ENCODE measurements around the gene SHC4.
"Not testable (repeated sequence)": the region's sequence is repeated elsewhere in the genome, so short reads cannot be mapped to it uniquely, and the experiment has no call there.

SHC4 gene

GRCh38 chr15:48876057-48876456 lies 87.7 kb downstream of the SHC4 start:
- DNase-seq: no peak

DNA sequence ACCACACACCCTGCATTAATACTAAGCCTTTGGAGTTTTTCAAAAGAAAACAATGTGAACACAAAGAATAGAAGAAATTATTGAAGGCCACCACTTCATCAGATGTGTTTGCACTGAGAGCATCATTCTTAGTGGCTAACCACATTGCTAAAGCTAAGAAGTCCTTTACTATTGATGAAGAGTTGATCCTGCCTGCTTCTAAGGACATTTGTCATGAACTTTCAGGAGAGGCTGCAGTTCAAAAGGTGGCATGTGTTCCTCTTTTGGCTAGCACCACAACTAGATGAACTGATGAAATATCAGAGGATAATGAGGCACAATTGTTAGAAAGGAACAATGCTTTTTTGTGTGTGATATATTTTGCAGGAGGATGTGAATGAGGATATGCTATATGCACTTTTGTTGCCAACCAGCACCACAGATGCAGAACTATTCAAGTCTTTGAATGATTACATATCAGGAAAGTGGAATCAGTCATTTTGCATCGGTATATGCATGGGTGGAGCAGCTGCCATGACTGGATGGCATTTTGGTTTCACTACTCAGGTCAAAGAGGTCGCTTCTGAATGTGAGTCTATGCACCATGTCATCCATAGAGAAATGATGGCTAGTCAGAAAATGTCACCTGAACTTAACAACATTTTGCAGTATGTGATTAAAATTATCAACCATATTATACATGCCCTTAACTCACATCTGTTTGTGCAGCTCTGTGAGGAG lies 88.3 kb downstream of the SHC4 start:
- DNase-seq: no peak

- no peak for DNase-seq
Observed at GRCh38 chr15:48872632-48873031, 91.1 kb downstream of the SHC4 start.

DNA sequence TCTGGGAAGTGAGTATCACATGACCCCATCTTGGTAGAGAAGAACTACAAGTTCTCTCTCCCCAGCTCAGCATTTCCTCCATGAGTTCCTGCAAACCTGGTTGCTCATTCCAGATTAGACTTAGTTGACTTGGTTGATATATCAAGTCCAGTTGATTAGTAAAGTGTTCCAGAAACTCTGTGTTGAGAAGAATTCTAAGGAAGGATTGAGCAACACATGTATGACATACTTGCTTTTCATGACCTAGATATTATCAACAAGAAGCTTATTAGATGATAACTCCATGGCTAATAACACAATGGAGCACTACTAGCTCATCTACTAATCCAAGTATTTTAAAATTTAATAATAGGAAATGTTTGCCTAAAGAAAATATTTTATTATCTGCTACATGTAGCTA lies 92.2 kb downstream of the SHC4 start:
- no peak for DNase-seq

- DNase-seq: no peak
Observed at GRCh38 chr15:48869966-48870365, 93.8 kb downstream of the SHC4 start.

DNA sequence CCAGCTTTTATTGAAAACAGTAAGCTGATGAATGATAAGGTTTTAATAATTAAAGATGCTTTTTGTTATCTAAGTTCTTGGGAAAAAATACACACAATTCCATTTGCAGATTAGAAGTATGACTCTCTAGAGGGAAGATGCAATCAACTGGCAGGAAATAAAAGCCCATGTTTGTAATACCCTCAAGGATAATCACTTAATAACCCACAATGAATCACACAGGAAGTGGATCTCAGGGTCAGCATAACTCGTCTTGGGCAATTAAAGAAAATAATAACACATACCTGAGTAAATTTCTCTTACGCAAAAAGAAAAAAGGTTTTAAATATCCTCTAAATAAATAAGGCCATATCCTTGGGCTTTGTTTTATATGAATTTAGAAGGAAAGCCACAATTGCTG lies 95.2 kb downstream of the SHC4 start:
- DNase-seq: peak; percentile 91

- DNase-seq: no peak
Observed at GRCh38 chr15:48868023-48868422, 95.7 kb downstream of the SHC4 start.

DNA sequence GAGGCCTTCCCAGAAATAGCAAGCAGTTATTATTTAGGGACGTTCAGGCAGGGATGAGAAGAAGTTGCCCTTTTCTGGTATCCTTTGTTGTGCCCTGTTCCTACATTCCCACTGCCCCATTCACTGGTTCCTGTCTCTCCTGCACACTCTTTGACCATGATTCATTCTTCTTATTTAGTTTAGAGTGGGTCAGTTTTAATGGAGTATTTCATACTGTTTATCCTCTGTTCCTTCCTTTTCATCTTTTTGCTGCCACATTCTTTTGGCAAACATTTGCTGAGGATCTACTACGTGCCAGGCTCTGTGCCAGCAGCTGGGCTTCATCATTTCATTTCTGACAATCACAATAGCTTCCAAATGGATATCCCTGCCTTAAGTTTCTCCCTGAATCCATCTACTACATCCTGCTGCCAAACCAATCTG lies 97.6 kb downstream of the SHC4 start:
- DNase-seq: peak; percentile 53

- DNase-seq: peak; percentile 54
Observed at GRCh38 chr15:48865370-48866079, 98.2 kb downstream of the SHC4 start.

- no peak for DNase-seq
Observed at GRCh38 chr15:48862705-48863104, 101.0 kb downstream of the SHC4 start.

DNA sequence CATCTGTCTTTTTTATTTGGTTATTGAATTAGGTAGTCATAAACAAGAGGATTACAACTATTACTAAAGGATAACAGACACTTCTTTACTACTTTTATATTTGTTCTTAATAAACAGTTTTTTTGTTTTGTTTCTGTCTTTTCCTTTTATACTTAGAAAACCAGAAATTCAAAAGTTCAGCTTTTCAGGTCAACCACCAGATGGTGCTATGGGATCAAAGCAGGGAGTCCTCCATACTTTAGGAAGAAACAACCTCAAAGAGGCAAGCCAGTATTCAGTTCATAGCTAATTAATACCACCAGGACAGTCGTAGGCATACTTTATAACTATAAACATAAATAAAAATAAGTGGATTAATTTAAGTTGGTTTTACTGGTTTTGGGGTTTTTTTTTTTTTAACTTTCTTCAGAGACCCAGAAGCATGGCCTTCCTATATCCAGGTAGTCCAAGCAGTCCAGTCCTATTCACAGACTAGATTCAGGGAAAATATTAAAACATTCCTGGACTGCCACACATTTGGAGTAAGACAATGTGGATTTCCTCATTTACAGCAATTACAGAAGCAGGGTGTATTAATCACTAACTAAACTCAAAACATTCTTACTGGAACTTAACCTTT lies 101.8 kb downstream of the SHC4 start:
- peak; percentile 71 for DNase-seq

GRCh38 chr15:48859426-48859825 lies 104.3 kb downstream of the SHC4 start:
- DNase-seq: peak; percentile 73

DNA sequence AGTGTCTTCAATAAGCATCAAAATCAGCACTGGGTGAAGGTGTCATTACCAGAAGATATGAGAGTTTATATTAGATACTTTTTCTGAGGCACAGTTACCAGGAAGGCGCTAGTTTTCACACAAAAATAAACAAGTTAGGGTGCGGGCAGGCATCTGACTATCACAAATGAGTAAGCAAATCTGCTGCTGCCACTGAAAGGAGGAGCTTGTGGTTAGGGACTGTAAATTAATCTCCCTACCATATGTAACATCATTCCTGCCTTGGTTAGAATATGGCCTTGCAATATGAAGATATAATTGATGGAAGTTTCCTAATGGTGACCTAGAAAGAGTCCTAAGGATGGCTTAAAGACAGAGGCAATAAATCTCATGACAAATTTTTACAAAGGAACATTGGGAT lies 105.3 kb downstream of the SHC4 start:
- peak; percentile 86 for DNase-seq

- peak; percentile 53 for DNase-seq
Observed at GRCh38 chr15:48856942-48857341, 106.8 kb downstream of the SHC4 start.

GRCh38 chr15:48855501-48856440 lies 107.9 kb downstream of the SHC4 start:
- DNase-seq: peak; percentile 70

- not testable (repeated sequence) for DNase-seq
Observed at GRCh38 chr15:48854434-48854833, 109.3 kb downstream of the SHC4 start.

- no peak for DNase-seq
Observed at GRCh38 chr15:48851956-48852355, 111.8 kb downstream of the SHC4 start.

DNA sequence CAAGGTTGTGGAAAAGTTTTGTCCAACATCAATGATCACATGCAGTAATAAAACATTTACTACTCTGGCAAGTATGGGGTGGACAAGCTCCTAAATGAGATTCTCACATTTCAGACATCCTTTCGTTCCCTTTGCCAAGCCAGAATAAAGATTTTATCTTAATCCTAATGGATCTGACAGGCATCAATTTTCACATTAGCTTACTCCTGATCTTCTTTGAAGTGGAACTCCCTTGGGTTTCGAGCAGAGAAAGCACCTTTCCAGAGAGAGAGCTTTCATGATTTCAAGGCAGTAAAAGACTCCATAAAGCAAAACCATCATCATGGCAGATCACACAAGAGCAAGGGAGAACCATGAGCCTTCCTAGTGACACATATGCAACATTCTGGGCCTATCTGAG lies 113.1 kb downstream of the SHC4 start:
- DNase-seq: no peak

GRCh38 chr15:48845123-48845522 lies 118.6 kb downstream of the SHC4 start:
- no peak for DNase-seq

GRCh38 chr15:48842501-48842900 lies 121.2 kb downstream of the SHC4 start:
- DNase-seq: no peak

GRCh38 chr15:48834756-48835155 lies 129.0 kb downstream of the SHC4 start:
- no peak for DNase-seq

- no peak for DNase-seq
Observed at GRCh38 chr15:48833526-48834239, 130.0 kb downstream of the SHC4 start.

All from HCEC 1CT (cell line).